Breast epithelium (tissue), 4 donors: ENCODE data around the gene ARHGAP15. TPM values are rescaled to one million over a fixed set of nuclear protein-coding genes. Genes with fewer than 3 reads are reported as not detected.

Experiments
- DNase-seq, 2 donors: peaks; one replicate each; pipeline ENCODE4 v3.0.0-alpha.2; 2019; ENCODE audit warnings: low spot score in 2 of 2
- H3K27ac ChIP-seq, 2 donors: fragments of 200-600 bp; sonication (generic) in 1 of 2; one replicate each; pipeline ENCODE4 v1.5.1; 2016 to 2019; ENCODE audit warnings: mild to moderate bottlenecking in 1 of 2
- H3K27me3 ChIP-seq, 2 donors: fragments of 200-600 bp; sonication (generic) in 1 of 2; one replicate each; pipeline versions ENCODE4 v1.5.1 to v1.6.0; 2017 to 2019; ENCODE audit warnings: control low read depth in 1 of 2, mild to moderate bottlenecking in 1 of 2
- H3K36me3 ChIP-seq: fragments of 200-600 bp; one replicate; pipeline ENCODE4 v1.5.1; 2019
- H3K4me1 ChIP-seq, 2 donors: fragments of 200-600 bp; sonication (generic); one replicate each; pipeline ENCODE4 v1.5.1; 2016 to 2019; ENCODE audit warnings: control low read depth in 1 of 2
- H3K4me3 ChIP-seq, 3 donors: fragments of 200-600 bp; sonication (generic); 1 replicate in 2 of 3; 2 replicates in 1 of 3; pipeline ENCODE4 v1.5.1; 2016 to 2019; ENCODE audit warnings: mild to moderate bottlenecking in 3 of 3, moderate library complexity in 2 of 3
- H3K9me3 ChIP-seq, 2 donors: fragments of 200-600 bp; sonication (generic) in 1 of 2; one replicate each; pipeline ENCODE4 v1.5.1; 2016 to 2019; ENCODE audit warnings: control low read depth in 1 of 2
- POLR2A ChIP-seq: fragments of 450-650 bp; IDR thresholded peaks from one replicate; pipeline ENCODE4 v1.6.1; 2016; ENCODE audit warnings: antibody characterized with exemption, mild to moderate bottlenecking, moderate library complexity
- POLR2AphosphoS5 ChIP-seq, 3 donors: sonication (generic); formaldehyde crosslinking; IDR thresholded peaks; one replicate each; pipeline ENCODE4 v1.6.1; 2017; ENCODE audit warnings: antibody characterized with exemption in 3 of 3
- intact Hi-C: fragments of 100-400 bp; cut with DNase I; formaldehyde crosslinking; loops from one replicate; pipeline ENCODE4 v1.15.1; 2023; ENCODE audit warnings: low total_unique reads
- total RNA-seq, 3 donors: library from RNA; depleted of rRNA; stranded (reverse); fragments of >200 nt; gene quantifications; one replicate each; pipeline ENCODE4 v1.1.0, GENCODE V29; 2016
- TF ChIP-seq, protein P1 (sequence below), 3 donors: fragments of 450-650 bp; IDR thresholded peaks; one replicate each; pipeline ENCODE4 v1.5.1; 2016 to 2017; ENCODE audit warnings: antibody characterized with exemption in 3 of 3, mild to moderate bottlenecking in 3 of 3, moderate library complexity in 3 of 3

The ARHGAP15 gene
- total RNA-seq, 3 donors from 2014 or later: 8.9 to 13.4 (median 10.7) TPM

DNA sequence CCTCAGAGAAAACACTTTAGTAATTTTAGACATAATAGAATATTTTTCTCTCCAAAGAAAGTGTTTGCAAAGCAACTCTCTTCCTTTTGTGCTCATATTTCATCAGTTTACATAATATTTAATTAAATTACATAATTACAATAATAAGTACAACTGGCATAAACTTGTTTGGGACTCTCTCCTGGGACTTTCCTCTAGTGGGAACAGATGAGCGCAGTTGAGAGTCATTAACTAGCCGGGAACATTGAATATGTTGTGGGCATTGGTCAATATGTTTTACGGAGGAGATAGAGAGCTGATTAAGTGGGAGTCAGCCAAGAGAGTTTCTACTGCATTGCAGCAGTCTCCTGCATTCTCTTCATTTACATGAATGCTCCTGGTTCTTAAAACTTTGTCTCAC is 607.7 kb downstream of the ARHGAP15 start:
- intact Hi-C loops: loop anchor here (1.0 kb wide), 1 partner anchor 12 kb away; no protein-coding TSS in a partner anchor
- Histone ChIP-seq H3K27ac (no peak overlapping the region), H3K9me3 (no peaks in the 10 kb centered on the region), H3K36me3 (no peaks in the 10 kb centered on the region), H3K4me1 (no peaks in the 10 kb centered on the region), H3K4me3 (no peak overlapping the region), H3K27me3 (no peaks in the 10 kb centered on the region)
- TF ChIP-seq POLR2A (no peak), POLR2AphosphoS5 (IDR thresholded peaks at IDR 0.05) (no peak)
- TF ChIP-seq, protein P1, sequence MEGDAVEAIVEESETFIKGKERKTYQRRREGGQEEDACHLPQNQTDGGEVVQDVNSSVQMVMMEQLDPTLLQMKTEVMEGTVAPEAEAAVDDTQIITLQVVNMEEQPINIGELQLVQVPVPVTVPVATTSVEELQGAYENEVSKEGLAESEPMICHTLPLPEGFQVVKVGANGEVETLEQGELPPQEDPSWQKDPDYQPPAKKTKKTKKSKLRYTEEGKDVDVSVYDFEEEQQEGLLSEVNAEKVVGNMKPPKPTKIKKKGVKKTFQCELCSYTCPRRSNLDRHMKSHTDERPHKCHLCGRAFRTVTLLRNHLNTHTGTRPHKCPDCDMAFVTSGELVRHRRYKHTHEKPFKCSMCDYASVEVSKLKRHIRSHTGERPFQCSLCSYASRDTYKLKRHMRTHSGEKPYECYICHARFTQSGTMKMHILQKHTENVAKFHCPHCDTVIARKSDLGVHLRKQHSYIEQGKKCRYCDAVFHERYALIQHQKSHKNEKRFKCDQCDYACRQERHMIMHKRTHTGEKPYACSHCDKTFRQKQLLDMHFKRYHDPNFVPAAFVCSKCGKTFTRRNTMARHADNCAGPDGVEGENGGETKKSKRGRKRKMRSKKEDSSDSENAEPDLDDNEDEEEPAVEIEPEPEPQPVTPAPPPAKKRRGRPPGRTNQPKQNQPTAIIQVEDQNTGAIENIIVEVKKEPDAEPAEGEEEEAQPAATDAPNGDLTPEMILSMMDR (IDR thresholded peaks at IDR 0.05): no peak
- no peak for DNase-seq

DNA sequence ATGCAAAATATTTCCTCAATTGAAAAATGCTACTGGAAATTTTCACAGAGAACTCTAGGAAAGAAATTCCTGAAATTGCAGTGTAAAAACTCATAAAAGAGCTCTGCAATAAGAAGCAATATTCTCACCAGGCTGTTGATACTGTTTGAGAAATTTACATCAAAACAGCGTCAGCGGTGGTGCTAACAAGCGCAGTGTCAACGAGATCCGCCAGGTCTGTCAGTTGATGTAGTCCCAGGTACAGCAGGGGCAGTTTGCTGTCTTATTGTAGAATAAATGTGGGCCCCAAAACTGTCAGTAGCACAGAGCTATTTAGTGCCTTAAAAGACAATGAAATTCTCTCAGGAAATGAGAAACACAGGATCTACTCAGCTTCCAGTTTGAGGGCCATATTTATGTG is 611.2 kb downstream of the ARHGAP15 start:
- DNase-seq: no peak

GRCh38 chr2:143741205-143741604 is 612.0 kb downstream of the ARHGAP15 start:
- DNase-seq: no peak
- Histone ChIP-seq H3K4me3 (no peak overlapping the region), H3K36me3 (no peaks in the 10 kb centered on the region), H3K27me3 (no peaks in the 10 kb centered on the region), H3K4me1 (no peaks in the 10 kb centered on the region), H3K27ac (no peak overlapping the region), H3K9me3 (no peaks in the 10 kb centered on the region)
- intact Hi-C loops: no loop called here
- no peak for TF ChIP-seq POLR2A
- TF ChIP-seq, protein P1 (IDR thresholded peaks at IDR 0.05): no peak
- no peak for TF ChIP-seq POLR2AphosphoS5 (IDR thresholded peaks at IDR 0.05)

More for the DNA sequence above, 611.2 kb downstream of the ARHGAP15 start:
- intact Hi-C loops: no loop called here
- TF ChIP-seq POLR2AphosphoS5 (IDR thresholded peaks at IDR 0.05) (no peak), POLR2A (no peak)
- TF ChIP-seq, protein P1 (IDR thresholded peaks at IDR 0.05): no peak
- H3K27me3 ChIP-seq: no peaks in the 10 kb centered on the region
- no peak overlapping the region for H3K4me3 ChIP-seq
- no peak overlapping the region for H3K27ac ChIP-seq
- H3K36me3 ChIP-seq: no peaks in the 10 kb centered on the region
- no peaks in the 10 kb centered on the region for H3K9me3 ChIP-seq
- no peaks in the 10 kb centered on the region for H3K4me1 ChIP-seq

- TF ChIP-seq POLR2A: no peak
- TF ChIP-seq, protein P1 (IDR thresholded peaks at IDR 0.05): no peak
- TF ChIP-seq POLR2AphosphoS5 (IDR thresholded peaks at IDR 0.05): no peak
- no peak overlapping the region for H3K27ac ChIP-seq
- H3K4me3 ChIP-seq: no peak overlapping the region
Measured at GRCh38 chr2:143742581-143742980, 613.4 kb downstream of the ARHGAP15 start.

GRCh38 chr2:143744114-143744513 is 614.9 kb downstream of the ARHGAP15 start:
- TF ChIP-seq POLR2AphosphoS5 (IDR thresholded peaks at IDR 0.05): no peak
- TF ChIP-seq, protein P1 (IDR thresholded peaks at IDR 0.05): no peak
- no peak for TF ChIP-seq POLR2A
- Histone ChIP-seq H3K27ac (no peak overlapping the region), H3K36me3 (no peaks in the 10 kb centered on the region), H3K9me3 (no peaks in the 10 kb centered on the region), H3K4me1 (no peaks in the 10 kb centered on the region), H3K4me3 (no peak overlapping the region), H3K27me3 (no peaks in the 10 kb centered on the region)
- DNase-seq: no peak
- intact Hi-C loops: no loop called here

More at GRCh38 chr2:143742581-143742980, 613.4 kb downstream of the ARHGAP15 start:
- intact Hi-C loops: no loop called here
- DNase-seq: no peak
- Histone ChIP-seq H3K9me3 (no peaks in the 10 kb centered on the region), H3K36me3 (no peaks in the 10 kb centered on the region), H3K4me1 (no peaks in the 10 kb centered on the region), H3K27me3 (no peaks in the 10 kb centered on the region)
